Mesenchymal stem cell (in vitro differentiated cells and primary cell): ENCODE measurements around the gene TK1. TPM values are rescaled to one million over a fixed set of nuclear protein-coding genes. Genes with fewer than 3 reads are reported as not detected.

Experiments
- DNase-seq: peaks from one replicate; pipeline ENCODE4 v3.0.0-alpha.2; 2013
- H2AFZ ChIP-seq: one replicate; pipeline ENCODE4 v1.6.1; 2013; ENCODE audit warnings: low read depth, mild to moderate bottlenecking, control low read depth, inconsistent platforms, low read length, moderate library complexity
- H2AK5ac ChIP-seq: 2 replicates; pipeline ENCODE4 v1.6.1; 2013; ENCODE audit warnings: low read length, moderate library complexity, mild to moderate bottlenecking, inconsistent platforms; ENCODE audit not compliant: severe bottlenecking
- H2BK120ac ChIP-seq: one replicate; pipeline ENCODE4 v1.6.1; 2013; ENCODE audit warnings: low read depth, mild to moderate bottlenecking, inconsistent platforms, low read length, moderate library complexity
- H2BK12ac ChIP-seq, 2 experiments: one replicate each; pipeline ENCODE4 v1.6.1; 2013; ENCODE audit warnings: inconsistent platforms in 2 of 2, low read length in 2 of 2, mild to moderate bottlenecking in 2 of 2, moderate library complexity in 2 of 2, control low read depth in 1 of 2
- H2BK15ac ChIP-seq: one replicate; pipeline ENCODE4 v1.6.1; 2013; ENCODE audit warnings: mild to moderate bottlenecking, low read depth, inconsistent platforms; ENCODE audit not compliant: poor library complexity, severe bottlenecking
- H2BK5ac ChIP-seq: 2 replicates; pipeline ENCODE4 v1.6.1; 2013; ENCODE audit warnings: low read depth, mild to moderate bottlenecking, low read length, control low read depth, inconsistent platforms; ENCODE audit not compliant: poor library complexity, severe bottlenecking
- H3K14ac ChIP-seq, 2 experiments: one replicate each; pipeline ENCODE4 v1.6.1; 2013; ENCODE audit warnings: inconsistent platforms in 2 of 2, low read length in 2 of 2, control low read depth in 1 of 2, mild to moderate bottlenecking in 1 of 2, moderate library complexity in 1 of 2
- H3K18ac ChIP-seq, 2 experiments: one replicate each; pipeline ENCODE4 v1.6.1; 2013; ENCODE audit warnings: inconsistent platforms in 2 of 2, low read length in 2 of 2, control low read depth in 1 of 2, low read depth in 1 of 2, mild to moderate bottlenecking in 1 of 2
- H3K23ac ChIP-seq, 2 experiments: one replicate each; pipeline ENCODE4 v1.6.1; 2013; ENCODE audit warnings: inconsistent platforms in 2 of 2, low read length in 2 of 2, mild to moderate bottlenecking in 2 of 2, moderate library complexity in 2 of 2, control low read depth in 1 of 2
- H3K27ac ChIP-seq: 2 replicates; pipeline ENCODE4 v1.5.1; 2013; ENCODE audit warnings: mild to moderate bottlenecking, moderate library complexity, low read length, control low read depth, inconsistent platforms; ENCODE audit not compliant: poor library complexity, severe bottlenecking
- H3K27me3 ChIP-seq, 2 experiments: 2 replicates each; pipeline versions ENCODE4 v1.6.1 to v1.7.0; 2013; ENCODE audit warnings: low read length in 2 of 2, mild to moderate bottlenecking in 2 of 2, moderate library complexity in 2 of 2, control low read depth in 1 of 2, inconsistent platforms in 1 of 2; ENCODE audit not compliant: control insufficient read depth in 1 of 2, insufficient read depth in 1 of 2
- H3K36me3 ChIP-seq, 2 experiments: 2 replicates each; pipeline versions ENCODE4 v1.6.1 to v1.7.0; 2013; ENCODE audit warnings: low read length in 2 of 2, control low read depth in 1 of 2, inconsistent platforms in 1 of 2, low read depth in 1 of 2, mild to moderate bottlenecking in 1 of 2; ENCODE audit not compliant: insufficient read depth in 2 of 2, control insufficient read depth in 1 of 2
- H3K4ac ChIP-seq, 2 experiments: one replicate each; pipeline ENCODE4 v1.6.1; 2013; ENCODE audit warnings: inconsistent platforms in 2 of 2, low read length in 2 of 2, mild to moderate bottlenecking in 2 of 2, moderate library complexity in 2 of 2, control low read depth in 1 of 2, low read depth in 1 of 2
- H3K4me1 ChIP-seq: 2 replicates; pipeline ENCODE4 v1.6.1; 2013; ENCODE audit warnings: low read depth, low read length, control low read depth; ENCODE audit not compliant: control insufficient read depth, insufficient read depth
- H3K4me2 ChIP-seq: 2 replicates; pipeline ENCODE4 v1.6.1; 2013; ENCODE audit warnings: low read length, mild to moderate bottlenecking, inconsistent platforms; ENCODE audit not compliant: poor library complexity, severe bottlenecking
- H3K4me3 ChIP-seq, 2 experiments: 2 replicates each; pipeline versions ENCODE4 v1.5.1 to v1.7.0; 2013; ENCODE audit warnings: low read length in 2 of 2, mild to moderate bottlenecking in 2 of 2, control low read depth in 1 of 2, low read depth in 1 of 2; ENCODE audit not compliant: insufficient read depth in 1 of 2
- H3K79me1 ChIP-seq: replicated peaks from 2 replicates; pipeline ENCODE4 v1.6.1; 2013; ENCODE audit warnings: mild to moderate bottlenecking, control low read depth, low read length, inconsistent platforms; ENCODE audit not compliant: poor library complexity, severe bottlenecking
- H3K9ac ChIP-seq: 2 replicates; pipeline ENCODE4 v1.7.0; 2013; ENCODE audit warnings: mild to moderate bottlenecking, low read length, moderate library complexity
- H3K9me3 ChIP-seq: 2 replicates; pipeline ENCODE4 v1.7.0; 2013; ENCODE audit warnings: mild to moderate bottlenecking, low read length; ENCODE audit not compliant: control insufficient read depth
- H4K8ac ChIP-seq: one replicate; pipeline ENCODE4 v1.6.1; 2013; ENCODE audit warnings: inconsistent platforms, mild to moderate bottlenecking, low read length, moderate library complexity
- H4K91ac ChIP-seq: one replicate; pipeline ENCODE4 v1.6.1; 2013; ENCODE audit warnings: mild to moderate bottlenecking, low read length, inconsistent platforms
- WGBS: methylation state at CpG from one replicate; pipeline ENCODE4 v1.1.7; 2013; ENCODE audit warnings: mixed read lengths; 5-methylcytosine and 5-hydroxymethylcytosine counted together
- small RNA-seq: library from polyadenylated mRNA; stranded (forward); fragments of <200 nt; extraction: miRNeasy Mini kit (QIAGEN cat#:217004); gene quantifications from one replicate; pipeline ENCODE3, GENCODE V24; 2013; ENCODE audit warnings: low read depth

The TK1 gene

GRCh38 chr17:78125138-78125913 lies 61.5 kb downstream of the TK1 start:
- no peak overlapping the region for H3K23ac ChIP-seq
- peaks cover 0 to 61% of the 10 kb centered on the region in 2 experiments for H3K36me3 ChIP-seq
- no peak overlapping the region for H2BK12ac ChIP-seq
- H4K91ac ChIP-seq = no peak overlapping the region
- no peak overlapping the region for H2BK120ac ChIP-seq
- no peak overlapping the region for H2AFZ ChIP-seq
- no peak overlapping the region for H3K18ac ChIP-seq
- H4K8ac ChIP-seq = no peak overlapping the region
- no peak overlapping the region for H3K4me2 ChIP-seq
- peaks cover 0 to 38% of the 10 kb centered on the region in 2 experiments for H3K27me3 ChIP-seq
- no peak overlapping the region for H3K4ac ChIP-seq
- DNase-seq = no peak
- no peak overlapping the region for H3K9ac ChIP-seq
- H3K14ac ChIP-seq = no peak overlapping the region
- no peak overlapping the region for H3K4me3 ChIP-seq
- H3K79me1 ChIP-seq = peaks cover 29% of the 10 kb centered on the region
- H3K4me1 ChIP-seq = peaks cover 39% of the 10 kb centered on the region
- no peak overlapping the region for H2BK15ac ChIP-seq
- H2AK5ac ChIP-seq = no peak overlapping the region
- H2BK5ac ChIP-seq = no peak overlapping the region
- H3K27ac ChIP-seq = no peak overlapping the region
- 92% methylated on average over 36 of the region's 39 CpGs for WGBS
- H3K9me3 ChIP-seq = no peaks in the 10 kb centered on the region

GRCh38 chr17:78124836-78125137 lies 62.1 kb downstream of the TK1 start:
- H3K9ac ChIP-seq = no peak overlapping the region

More at GRCh38 chr17:78124836-78125137, 62.1 kb downstream of the TK1 start:
- Histone ChIP-seq H3K14ac (no peak overlapping the region), H4K8ac (no peak overlapping the region), H4K91ac (no peak overlapping the region), H2AK5ac (no peak overlapping the region), H2BK15ac (no peak overlapping the region), H3K4me3 (no peak overlapping the region), H3K4ac (no peak overlapping the region), H3K36me3 (peaks cover 0 to 62% of the 10 kb centered on the region in 2 experiments), H3K79me1 (peaks cover 29% of the 10 kb centered on the region), H3K27ac (no peak overlapping the region), H3K27me3 (peaks cover 0 to 32% of the 10 kb centered on the region in 2 experiments), H2BK120ac (no peak overlapping the region), H3K4me1 (peaks cover 36% of the 10 kb centered on the region), H3K23ac (no peak overlapping the region), H2AFZ (no peak overlapping the region), H2BK12ac (no peak overlapping the region), H3K18ac (no peak overlapping the region), H3K4me2 (no peak overlapping the region), H3K9me3 (no peaks in the 10 kb centered on the region), H2BK5ac (no peak overlapping the region)
- WGBS = 93% methylated on average over 12 of the region's 12 CpGs
- DNase-seq = no peak

Small RNAs within 50 kb of the gene (small RNA-seq; reads per million reads assigned to genes)
- not detected for gene AC087645.1
